IPS-18a (cell line): ENCODE measurements around the gene BRSK2.

Experiments used
- H3K27ac ChIP-seq: one replicate; pipeline ENCODE4 v1.5.1; 2013; ENCODE audit warnings: low read length
- H3K27me3 ChIP-seq: one replicate; pipeline ENCODE4 v1.6.1; 2013; ENCODE audit warnings: mild to moderate bottlenecking, low read length; ENCODE audit not compliant: control insufficient read depth, insufficient read depth
- H3K36me3 ChIP-seq: one replicate; pipeline ENCODE4 v1.6.1; 2013; ENCODE audit warnings: low read depth, low read length; ENCODE audit not compliant: control insufficient read depth
- H3K4me1 ChIP-seq: one replicate; pipeline ENCODE4 v1.6.1; 2013; ENCODE audit warnings: low read depth, low read length; ENCODE audit not compliant: control insufficient read depth
- H3K4me3 ChIP-seq: one replicate; pipeline ENCODE4 v1.5.1; 2013; ENCODE audit warnings: low read length
- H3K9ac ChIP-seq: one replicate; pipeline ENCODE4 v1.6.1; 2013; ENCODE audit warnings: mild to moderate bottlenecking, low read length, moderate library complexity
- H3K9me3 ChIP-seq: one replicate; pipeline ENCODE4 v1.6.1; 2013; ENCODE audit warnings: low read depth, low read length; ENCODE audit not compliant: control insufficient read depth

The BRSK2 gene

GRCh38 chr11:1479678-1480118, 90.0 kb downstream of the BRSK2 start:
- no peaks in the 10 kb centered on the region for H3K27me3 ChIP-seq
- H3K36me3 ChIP-seq = no peaks in the 10 kb centered on the region
- H3K4me3 ChIP-seq = no peak overlapping the region
- no peak overlapping the region for H3K9ac ChIP-seq
- H3K9me3 ChIP-seq = no peaks in the 10 kb centered on the region
- H3K4me1 ChIP-seq = no peaks in the 10 kb centered on the region
- no peak overlapping the region for H3K27ac ChIP-seq

GRCh38 chr11:1480191-1480554, 90.4 kb downstream of the BRSK2 start:
- Histone ChIP-seq H3K9me3 (no peaks in the 10 kb centered on the region), H3K4me3 (no peak overlapping the region), H3K9ac (no peak overlapping the region), H3K4me1 (no peaks in the 10 kb centered on the region), H3K36me3 (no peaks in the 10 kb centered on the region), H3K27ac (no peak overlapping the region), H3K27me3 (no peaks in the 10 kb centered on the region)

GRCh38 chr11:1480555-1481482, 91.1 kb downstream of the BRSK2 start:
- H3K9ac ChIP-seq = no peak overlapping the region
- no peaks in the 10 kb centered on the region for H3K9me3 ChIP-seq
- no peaks in the 10 kb centered on the region for H3K36me3 ChIP-seq
- no peak overlapping the region for H3K4me3 ChIP-seq
- H3K27me3 ChIP-seq = no peaks in the 10 kb centered on the region
- no peaks in the 10 kb centered on the region for H3K4me1 ChIP-seq
- H3K27ac ChIP-seq = no peak overlapping the region

DNA sequence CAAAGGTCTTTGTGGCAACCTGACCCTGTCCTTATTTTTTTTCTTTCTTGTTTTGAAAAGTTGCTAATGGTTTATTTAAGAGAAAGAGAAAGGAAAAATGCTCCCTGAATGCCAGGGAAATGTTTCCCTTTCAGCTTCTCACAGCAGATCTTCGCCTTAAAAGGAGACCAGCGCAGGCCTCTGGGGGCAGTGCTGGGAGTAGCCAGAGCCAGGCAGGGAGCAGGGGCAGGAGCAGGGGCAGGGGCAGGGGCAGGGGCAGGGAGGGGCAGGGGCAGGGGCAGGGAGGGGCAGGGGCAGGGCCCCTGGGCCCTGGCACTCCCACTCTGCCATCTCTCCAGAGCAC, 91.7 kb downstream of the BRSK2 start:
- no peak overlapping the region for H3K9ac ChIP-seq
- H3K27ac ChIP-seq = no peak overlapping the region
- no peaks in the 10 kb centered on the region for H3K9me3 ChIP-seq
- H3K4me3 ChIP-seq = no peak overlapping the region
- H3K4me1 ChIP-seq = no peaks in the 10 kb centered on the region
- H3K36me3 ChIP-seq = no peaks in the 10 kb centered on the region
- no peaks in the 10 kb centered on the region for H3K27me3 ChIP-seq

DNA sequence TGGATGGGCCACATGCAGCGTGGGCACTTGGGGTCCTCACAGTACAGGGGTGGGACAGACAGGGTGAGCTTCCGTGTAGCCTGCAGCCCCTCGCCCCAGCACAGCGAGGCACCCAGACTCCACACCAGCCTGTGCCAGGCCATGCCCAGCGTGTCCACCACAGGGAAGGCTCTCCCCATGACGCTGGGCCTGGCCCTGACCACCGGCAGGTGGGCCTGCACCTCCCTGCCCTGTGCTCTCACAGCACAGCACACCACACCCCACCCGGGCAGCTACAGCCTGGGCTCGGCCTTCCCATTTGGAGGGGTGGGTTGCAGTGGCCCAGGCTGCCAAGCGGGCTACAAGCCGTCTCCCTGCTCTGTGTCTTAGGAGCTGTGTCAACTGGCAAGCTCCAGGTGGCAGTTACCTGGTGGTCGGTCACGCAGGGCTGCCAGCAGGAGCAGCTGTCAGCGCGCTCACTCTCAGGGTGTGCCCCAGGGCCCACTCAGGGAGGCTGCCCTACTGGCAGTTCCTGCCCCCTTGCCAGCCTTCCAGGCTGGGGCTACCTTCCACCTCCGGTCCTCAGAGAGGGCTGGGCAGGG, 92.2 kb downstream of the BRSK2 start:
- Histone ChIP-seq H3K4me3 (no peak overlapping the region), H3K4me1 (no peaks in the 10 kb centered on the region), H3K36me3 (no peaks in the 10 kb centered on the region), H3K27ac (no peak overlapping the region), H3K9ac (no peak overlapping the region), H3K27me3 (no peaks in the 10 kb centered on the region), H3K9me3 (no peaks in the 10 kb centered on the region)

GRCh38 chr11:1482581-1483444, 93.1 kb downstream of the BRSK2 start:
- Histone ChIP-seq H3K27ac (no peak overlapping the region), H3K4me3 (no peak overlapping the region), H3K36me3 (no peaks in the 10 kb centered on the region), H3K4me1 (no peaks in the 10 kb centered on the region), H3K9ac (no peak overlapping the region), H3K9me3 (no peaks in the 10 kb centered on the region), H3K27me3 (no peaks in the 10 kb centered on the region)

DNA sequence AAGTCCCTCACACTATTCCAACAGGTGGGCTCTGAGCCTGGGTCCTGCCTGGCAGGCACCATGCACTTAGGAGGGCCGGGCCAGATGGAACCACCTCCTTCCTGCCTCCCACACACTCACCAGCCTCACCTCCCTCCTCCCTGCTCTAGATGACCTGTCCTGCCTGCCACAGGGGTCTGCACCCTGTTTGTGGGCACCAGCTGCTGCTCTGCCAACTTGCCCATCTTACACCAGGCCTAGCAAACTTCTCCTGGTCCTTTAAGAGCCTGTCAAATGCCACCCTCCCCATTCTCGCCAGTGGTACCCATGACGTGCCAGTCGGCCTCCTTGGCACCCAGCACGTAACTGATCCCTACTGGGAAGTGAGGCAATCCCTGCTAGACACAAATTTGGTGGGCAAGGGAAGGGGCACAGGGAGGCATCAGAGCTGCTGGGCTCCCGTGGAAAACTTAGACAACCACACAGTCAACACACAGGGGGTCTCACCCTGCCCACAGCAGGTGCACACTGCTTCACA, 93.8 kb downstream of the BRSK2 start:
- no peaks in the 10 kb centered on the region for H3K27me3 ChIP-seq
- no peak overlapping the region for H3K9ac ChIP-seq
- H3K36me3 ChIP-seq = no peaks in the 10 kb centered on the region
- no peaks in the 10 kb centered on the region for H3K4me1 ChIP-seq
- H3K9me3 ChIP-seq = no peaks in the 10 kb centered on the region
- no peak overlapping the region for H3K27ac ChIP-seq
- H3K4me3 ChIP-seq = no peak overlapping the region

DNA sequence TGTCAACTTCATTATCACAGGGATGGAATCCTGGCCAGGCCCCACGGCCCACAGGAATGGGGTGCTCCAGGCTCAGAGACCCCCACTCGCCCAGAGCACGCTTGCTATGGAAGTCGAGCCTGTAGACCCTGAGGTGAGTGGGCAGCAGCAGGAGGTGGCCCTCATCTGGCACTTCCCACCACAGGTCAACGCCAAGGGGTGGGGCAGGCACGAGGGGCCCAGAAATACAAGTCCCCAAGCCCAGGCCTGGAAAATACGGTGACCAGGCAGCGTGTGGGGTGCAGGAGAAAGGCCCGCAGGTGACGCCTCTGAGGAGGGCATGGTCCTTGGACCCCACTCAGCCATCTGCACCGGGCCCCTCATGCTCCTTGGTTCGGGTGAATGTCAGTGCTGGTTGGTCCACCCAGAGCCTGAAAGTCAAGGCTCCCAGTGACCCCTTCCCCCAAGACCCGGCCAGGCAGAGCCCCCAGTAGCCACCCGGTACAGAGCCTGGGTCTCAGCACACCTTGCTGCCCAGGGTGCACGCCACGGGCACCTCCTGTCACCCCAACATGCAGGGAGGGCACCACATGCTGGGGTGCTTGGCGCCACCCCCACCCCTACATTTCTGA, 94.4 kb downstream of the BRSK2 start:
- no peaks in the 10 kb centered on the region for H3K36me3 ChIP-seq
- no peaks in the 10 kb centered on the region for H3K4me1 ChIP-seq
- no peak overlapping the region for H3K9ac ChIP-seq
- H3K27me3 ChIP-seq = no peaks in the 10 kb centered on the region
- no peak overlapping the region for H3K27ac ChIP-seq
- no peaks in the 10 kb centered on the region for H3K9me3 ChIP-seq
- no peak overlapping the region for H3K4me3 ChIP-seq

GRCh38 chr11:1484695-1485503, 95.2 kb downstream of the BRSK2 start:
- H3K36me3 ChIP-seq = no peaks in the 10 kb centered on the region
- H3K4me1 ChIP-seq = no peaks in the 10 kb centered on the region
- no peaks in the 10 kb centered on the region for H3K27me3 ChIP-seq
- no peak overlapping the region for H3K9ac ChIP-seq
- H3K9me3 ChIP-seq = no peaks in the 10 kb centered on the region
- H3K27ac ChIP-seq = no peak overlapping the region
- no peak overlapping the region for H3K4me3 ChIP-seq

DNA sequence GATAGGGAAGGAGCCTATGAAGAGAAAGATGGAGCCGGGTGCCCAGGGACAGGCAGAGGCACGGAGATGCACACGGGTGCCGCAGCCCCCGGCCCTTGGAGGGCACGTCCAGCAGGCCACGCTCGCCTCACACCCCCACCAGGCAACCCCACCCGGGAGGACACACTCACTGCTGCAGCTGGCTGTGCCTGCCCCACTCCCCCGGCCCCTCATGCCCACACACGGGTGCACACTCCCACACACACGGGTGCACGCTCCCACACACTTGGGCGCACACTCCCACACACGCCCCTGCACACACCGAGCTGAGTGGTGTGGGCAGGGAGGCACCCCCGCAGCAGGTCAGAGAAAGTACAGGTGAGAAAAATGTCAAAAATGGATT, 95.8 kb downstream of the BRSK2 start:
- Histone ChIP-seq H3K4me3 (no peak overlapping the region), H3K27me3 (no peaks in the 10 kb centered on the region), H3K27ac (no peak overlapping the region), H3K36me3 (no peaks in the 10 kb centered on the region), H3K4me1 (no peaks in the 10 kb centered on the region), H3K9me3 (no peaks in the 10 kb centered on the region), H3K9ac (no peak overlapping the region)
